T-helper 17 cell (primary cell): ENCODE data around the gene VGLL1. TPM values are rescaled to one million over a fixed set of nuclear protein-coding genes. Genes with fewer than 3 reads are reported as not detected.

Experiments
- ATAC-seq: fragments of 150-1000 bp; cut with Tn5 transposase; 2 replicates; pipeline ENCODE4 v1.10.0; 2021; ENCODE audit warnings: mild to moderate bottlenecking, moderate library complexity
- DNase-seq, 3 donors: peaks; one replicate each; pipeline versions ENCODE4 v3.0.0 to v3.0.0-alpha.2; 2020 to 2021
- H3K9me3 ChIP-seq: one replicate; pipeline ENCODE4 v1.7.0; 2013; ENCODE audit warnings: low read length, mild to moderate bottlenecking; ENCODE audit not compliant: control insufficient read depth, poor library complexity, severe bottlenecking
- H3K27ac Mint-ChIP-seq: one replicate; pipeline ENCODE4 v1.8.0; 2022; ENCODE audit warnings: mild to moderate bottlenecking, moderate library complexity, mixed read lengths
- H3K27me3 Mint-ChIP-seq: one replicate; pipeline ENCODE4 v1.8.0; 2022; ENCODE audit warnings: mixed read lengths
- H3K36me3 Mint-ChIP-seq: one replicate; pipeline ENCODE4 v1.8.0; 2022; ENCODE audit warnings: low read depth, mixed read lengths
- H3K4me1 Mint-ChIP-seq: one replicate; pipeline ENCODE4 v1.8.0; 2022; ENCODE audit warnings: mild to moderate bottlenecking, mixed read lengths
- H3K4me3 Mint-ChIP-seq: one replicate; pipeline ENCODE4 v1.8.0; 2022; ENCODE audit warnings: mild to moderate bottlenecking, moderate library complexity, mixed read lengths
- total RNA-seq, 4 donors: library from RNA in 2 of 4; stranded (reverse) in 2 of 4; gene quantifications; one replicate each; pipeline ENCODE4 v1.2.3 and lab custom pipeline; 2022 to 2026

Gene VGLL1
- total RNA-seq (not detected), total RNA-seq (lab: John Stamatoyannopoulos, UW) (0 reads per million in 2 donors)

- DNase-seq (no peak), ATAC-seq (no peak)
- no peaks in the 10 kb centered on the region for H3K36me3 Mint-ChIP-seq
- no peak within 1 kb of the TSS for H3K4me3 Mint-ChIP-seq
- no peak within 1 kb of the TSS for H3K27ac Mint-ChIP-seq
- peaks cover 5% of the 10 kb centered on the region for H3K4me1 Mint-ChIP-seq
- H3K27me3 Mint-ChIP-seq, result no peaks in the 10 kb centered on the region
- no peaks in the 10 kb centered on the region for H3K9me3 ChIP-seq
Measured at GRCh38 chrX:136531951-136532350, at the start of gene VGLL1. VGLL1 (plus strand) TSS chrX:136532215; CDS start chrX:136536021, 3,806 bp downstream.

GRCh38 chrX:136487647-136488046, 44.4 kb upstream of the VGLL1 start, which contains the start of gene BRS3:
BRS3 (plus strand) TSS chrX:136487947; CDS start chrX:136488115, 168 bp downstream.
- H3K27ac Mint-ChIP-seq, result no peak within 1 kb of the TSS
- no peaks in the 10 kb centered on the region for H3K9me3 ChIP-seq
- no peaks in the 10 kb centered on the region for H3K4me1 Mint-ChIP-seq
- no peak for DNase-seq
- no peak within 1 kb of the TSS for H3K4me3 Mint-ChIP-seq
- no peaks in the 10 kb centered on the region for H3K36me3 Mint-ChIP-seq
- peaks cover 31% of the 10 kb centered on the region for H3K27me3 Mint-ChIP-seq
- ATAC-seq, result no peak

- H3K4me1 Mint-ChIP-seq, result no peaks in the 10 kb centered on the region
- ATAC-seq (no peak), DNase-seq (no peak)
- no peaks in the 10 kb centered on the region for H3K36me3 Mint-ChIP-seq
- no peak overlapping the region for H3K27ac Mint-ChIP-seq
- no peaks in the 10 kb centered on the region for H3K9me3 ChIP-seq
- peaks cover 31% of the 10 kb centered on the region for H3K27me3 Mint-ChIP-seq
- no peak overlapping the region for H3K4me3 Mint-ChIP-seq
Measured at GRCh38 chrX:136488706-136489105, 43.3 kb upstream of the VGLL1 start.

- peaks cover 26% of the 10 kb centered on the region for H3K27me3 Mint-ChIP-seq
- ATAC-seq, result no peak
Measured at GRCh38 chrX:136491832-136492231, 40.2 kb upstream of the VGLL1 start.

GRCh38 chrX:136493011-136493410, 39.0 kb upstream of the VGLL1 start:
- no peaks in the 10 kb centered on the region for H3K9me3 ChIP-seq
- no peak for DNase-seq
- Mint-ChIP-seq H3K27ac (no peak overlapping the region), H3K36me3 (no peaks in the 10 kb centered on the region), H3K4me3 (no peak overlapping the region), H3K27me3 (peaks cover 22% of the 10 kb centered on the region), H3K4me1 (no peaks in the 10 kb centered on the region)
- ATAC-seq, result no peak

More at GRCh38 chrX:136491832-136492231, 40.2 kb upstream of the VGLL1 start:
- no peaks in the 10 kb centered on the region for H3K4me1 Mint-ChIP-seq
- H3K9me3 ChIP-seq, result no peaks in the 10 kb centered on the region
- no peak overlapping the region for H3K27ac Mint-ChIP-seq
- no peak overlapping the region for H3K4me3 Mint-ChIP-seq
- H3K36me3 Mint-ChIP-seq, result no peaks in the 10 kb centered on the region
- no peak for DNase-seq

- Mint-ChIP-seq H3K27ac (no peak overlapping the region), H3K36me3 (no peaks in the 10 kb centered on the region), H3K4me1 (peaks cover 9% of the 10 kb centered on the region), H3K27me3 (peaks cover 9% of the 10 kb centered on the region), H3K4me3 (no peak overlapping the region)
- DNase-seq (no peak), ATAC-seq (no peak)
- H3K9me3 ChIP-seq, result no peaks in the 10 kb centered on the region
Measured at GRCh38 chrX:136495043-136495442, 37.0 kb upstream of the VGLL1 start.

- no peaks in the 10 kb centered on the region for H3K36me3 Mint-ChIP-seq
- H3K4me1 Mint-ChIP-seq, result peaks cover 9% of the 10 kb centered on the region
- H3K4me3 Mint-ChIP-seq, result peak overlapping the region; percentile 90
- H3K27ac Mint-ChIP-seq, result peak overlapping the region; percentile 92
- no peaks in the 10 kb centered on the region for H3K27me3 Mint-ChIP-seq
- no peak for DNase-seq
- peak; percentile 3 for ATAC-seq
- H3K9me3 ChIP-seq, result no peaks in the 10 kb centered on the region
Measured at GRCh38 chrX:136496186-136496763, 35.7 kb upstream of the VGLL1 start.

- DNase-seq (peak; percentile 68 to 79 (median 78)), ATAC-seq (peak; percentile 79)
- Mint-ChIP-seq H3K4me1 (peaks cover 9% of the 10 kb centered on the region), H3K27ac (peak overlapping the region; percentile 92), H3K27me3 (no peaks in the 10 kb centered on the region), H3K4me3 (peak overlapping the region; percentile 90), H3K36me3 (no peaks in the 10 kb centered on the region)
- no peaks in the 10 kb centered on the region for H3K9me3 ChIP-seq
Measured at GRCh38 chrX:136496764-136497555, 35.1 kb upstream of the VGLL1 start.

GRCh38 chrX:136497556-136498052, 34.4 kb upstream of the VGLL1 start, which contains the start of gene HTATSF1:
HTATSF1 (plus strand) TSS chrX:136497592; CDS start chrX:136497685, 93 bp downstream.
- Mint-ChIP-seq H3K27ac (peak within 1 kb of the TSS; percentile 92), H3K4me1 (peaks cover 9% of the 10 kb centered on the region), H3K4me3 (peak within 1 kb of the TSS; percentile 90), H3K36me3 (no peaks in the 10 kb centered on the region), H3K27me3 (no peaks in the 10 kb centered on the region)
- no peaks in the 10 kb centered on the region for H3K9me3 ChIP-seq
- no peak for ATAC-seq
- no peak for DNase-seq

- H3K27me3 Mint-ChIP-seq, result no peaks in the 10 kb centered on the region
- DNase-seq (no peak), ATAC-seq (no peak)
- peaks cover 4% of the 10 kb centered on the region for H3K4me1 Mint-ChIP-seq
- H3K9me3 ChIP-seq, result no peaks in the 10 kb centered on the region
- H3K4me3 Mint-ChIP-seq, result no peak overlapping the region
- H3K36me3 Mint-ChIP-seq, result no peaks in the 10 kb centered on the region
- H3K27ac Mint-ChIP-seq, result no peak overlapping the region
Measured at GRCh38 chrX:136519069-136519468, 12.9 kb upstream of the VGLL1 start.

GRCh38 chrX:136523770-136524169, 8.2 kb upstream of the VGLL1 start:
- H3K36me3 Mint-ChIP-seq, result no peaks in the 10 kb centered on the region
- H3K9me3 ChIP-seq, result no peaks in the 10 kb centered on the region
- ATAC-seq (no peak), DNase-seq (no peak)
- H3K27ac Mint-ChIP-seq, result no peak overlapping the region
- peaks cover 4% of the 10 kb centered on the region for H3K4me1 Mint-ChIP-seq
- H3K4me3 Mint-ChIP-seq, result no peak overlapping the region
- no peaks in the 10 kb centered on the region for H3K27me3 Mint-ChIP-seq

GRCh38 chrX:136525738-136526606, 6.0 kb upstream of the VGLL1 start:
- DNase-seq, result no peak
- Mint-ChIP-seq H3K4me1 (peaks cover 9% of the 10 kb centered on the region), H3K27me3 (no peaks in the 10 kb centered on the region), H3K36me3 (no peaks in the 10 kb centered on the region), H3K4me3 (no peak overlapping the region), H3K27ac (no peak overlapping the region)
- ATAC-seq, result no peak
- no peaks in the 10 kb centered on the region for H3K9me3 ChIP-seq
